Stimulated activated CD4-positive, alpha-beta T cell treated with anti-CD3 and anti-CD28 coated beads, TNF-alpha, amount 100 ng/mL, for 48 hours (primary cell): Measurements from ENCODE around the gene SOD2.
"Not testable (repeated sequence)": the region's sequence is repeated elsewhere in the genome, so short reads cannot be mapped to it uniquely, and the experiment has no call there.

Experiments
- DNase-seq, 3 donors: peaks; one replicate each; pipeline ENCODE4 v3.0.0-alpha.2; 2020; ENCODE audit warnings: low read depth in 3 of 3

The SOD2 gene

DNA sequence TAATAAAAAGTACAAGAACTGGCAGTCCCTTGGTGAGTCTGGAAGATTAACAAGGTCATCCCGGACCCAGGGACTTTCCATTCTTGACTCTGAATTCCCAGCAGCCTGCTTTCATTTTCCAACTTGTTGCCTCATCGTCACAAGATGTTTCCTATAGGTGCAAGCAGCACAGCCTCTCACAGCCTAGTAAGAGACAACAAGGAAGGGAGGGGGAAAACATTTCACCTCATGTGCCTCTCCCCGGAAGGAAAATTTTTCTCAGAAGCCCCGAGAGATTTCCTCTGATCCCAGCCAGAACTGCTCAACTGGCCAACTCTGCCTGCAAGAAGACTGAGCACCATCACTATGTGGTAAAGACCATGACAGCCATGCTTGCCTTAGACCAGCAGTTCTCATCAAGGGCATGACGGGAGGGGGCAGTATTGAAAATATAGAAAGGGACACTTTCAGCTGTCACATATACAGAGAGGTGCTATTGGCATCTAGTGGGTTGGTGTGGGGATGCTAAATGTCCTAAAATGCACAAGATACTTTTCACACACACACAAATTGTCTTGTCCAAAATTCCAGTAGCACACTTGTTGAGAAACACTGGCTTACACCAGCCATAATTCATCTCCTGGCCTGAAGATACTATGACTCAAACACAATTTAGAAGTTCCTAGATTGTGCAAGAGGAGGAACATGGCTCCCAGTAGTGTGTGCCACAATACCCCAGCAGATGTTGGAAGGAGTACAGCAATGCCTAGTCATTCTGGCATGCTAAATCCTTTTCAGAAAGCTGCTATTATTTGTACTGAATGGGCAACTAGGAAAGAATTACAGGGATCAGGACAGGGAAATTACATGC lies 23.4 kb upstream of the SOD2 start:
- no peak for DNase-seq

DNA sequence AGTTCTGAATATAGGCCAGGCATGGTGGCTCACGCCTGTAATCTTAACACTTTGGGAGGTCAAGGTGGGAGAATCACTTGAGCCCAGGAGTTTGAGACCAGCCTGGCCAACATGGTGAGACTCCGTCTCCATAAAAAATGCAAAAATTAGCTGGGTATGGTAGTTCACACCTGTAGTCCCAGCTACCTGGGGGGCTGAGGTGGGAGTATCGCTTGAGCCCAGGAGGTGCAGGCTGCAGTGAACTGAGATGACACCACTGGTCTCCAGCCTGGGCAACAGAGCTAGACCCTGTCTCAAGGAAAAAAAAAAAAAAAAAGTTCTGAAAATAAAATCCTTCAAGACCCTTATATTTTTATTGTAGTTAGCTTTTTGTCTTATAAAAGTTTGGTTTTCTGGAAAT lies 22.6 kb upstream of the SOD2 start:
- no peak for DNase-seq

DNA sequence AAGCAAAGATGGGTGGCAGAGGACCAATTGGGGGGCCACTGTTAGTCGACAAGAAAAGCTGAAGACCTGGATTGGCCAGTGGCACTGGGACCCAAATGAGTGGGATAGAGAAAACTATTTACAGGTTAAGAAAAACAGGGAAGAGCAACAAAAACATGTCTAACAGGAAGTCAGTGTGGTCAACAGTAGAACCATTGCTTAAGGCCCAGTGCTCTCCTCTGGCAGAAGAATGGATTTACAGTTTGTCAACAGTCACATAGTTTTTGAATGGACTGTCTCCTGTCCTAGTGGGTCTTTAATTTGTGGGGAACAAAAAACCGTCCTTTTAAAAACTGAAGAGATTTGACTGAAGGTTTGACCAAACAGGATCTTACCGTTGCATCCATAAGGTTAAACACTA lies 22.1 kb upstream of the SOD2 start:
- no peak for DNase-seq

DNA sequence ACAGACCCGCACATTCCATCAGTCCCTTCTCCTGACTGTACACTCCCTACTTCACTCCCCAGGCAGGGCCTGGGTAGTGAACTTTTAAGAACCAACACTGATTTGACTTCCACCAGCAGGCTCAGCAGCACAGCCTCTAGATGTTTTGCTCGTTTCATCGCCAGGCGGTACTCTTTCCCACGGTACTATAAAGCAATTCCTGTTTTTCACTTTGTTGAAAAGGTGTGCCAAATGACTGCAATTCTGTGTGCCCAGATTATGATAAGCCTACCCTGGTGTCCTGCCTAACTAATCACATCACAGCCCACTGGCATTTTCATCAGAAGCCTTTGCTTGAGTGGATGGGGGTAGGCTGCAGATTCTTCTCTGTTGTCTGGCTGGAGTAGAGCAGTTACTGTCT lies 21.4 kb upstream of the SOD2 start:
- no peak for DNase-seq

DNA sequence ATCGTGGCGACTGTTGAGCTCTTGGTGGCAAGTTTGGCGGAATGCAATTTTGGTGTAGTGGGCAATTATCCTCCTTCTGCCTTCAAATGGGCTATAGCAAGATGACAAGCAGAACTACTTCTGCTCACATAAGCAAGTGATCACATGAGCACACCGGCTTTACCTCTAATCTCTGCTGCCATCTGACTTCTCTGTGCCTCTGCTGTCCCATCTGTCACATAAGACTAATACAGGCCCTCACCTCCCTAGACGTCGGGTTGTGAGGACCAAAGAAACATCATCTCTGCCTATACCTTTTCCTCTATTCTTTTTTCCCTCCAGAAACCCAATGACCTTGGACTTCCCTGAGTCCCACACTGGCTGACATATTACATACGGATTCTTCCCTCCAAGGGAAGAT lies 20.9 kb upstream of the SOD2 start:
- DNase-seq, result no peak

DNA sequence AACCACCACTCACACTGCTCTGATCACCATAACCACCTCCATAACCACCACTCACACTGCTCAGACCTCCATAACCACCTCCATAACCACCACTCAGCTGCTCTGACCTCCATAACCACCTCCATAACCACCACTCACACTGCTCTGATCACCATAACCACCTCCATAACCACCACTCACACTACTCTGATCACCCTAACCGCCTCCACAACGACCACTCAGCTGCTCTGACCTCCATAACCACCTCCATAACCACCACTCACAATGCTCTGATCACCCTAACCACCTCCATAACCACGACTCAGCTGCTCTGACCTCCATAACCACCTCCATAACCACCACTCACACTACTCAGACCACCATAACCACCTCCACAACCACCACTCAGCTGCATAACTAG lies 19.3 kb upstream of the SOD2 start:
- not testable (repeated sequence) for DNase-seq

DNA sequence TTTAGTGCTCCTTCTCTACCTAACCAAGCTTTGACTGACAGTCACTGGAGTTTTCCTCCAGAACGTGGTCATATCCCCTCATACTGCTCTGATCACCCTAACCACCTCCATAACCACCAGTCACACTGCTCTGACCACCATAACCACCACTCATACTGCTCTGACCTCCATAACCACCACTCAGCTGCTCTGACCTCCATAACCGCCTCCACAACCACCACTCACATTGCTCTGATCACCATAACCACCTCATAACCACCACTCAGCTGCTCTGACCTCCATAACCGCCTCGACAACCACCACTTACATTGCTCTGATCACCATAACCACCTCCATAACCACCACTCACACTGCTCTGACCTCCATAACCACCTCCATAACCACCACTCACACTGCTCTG lies 17.6 kb upstream of the SOD2 start:
- DNase-seq, result not testable (repeated sequence)

DNA sequence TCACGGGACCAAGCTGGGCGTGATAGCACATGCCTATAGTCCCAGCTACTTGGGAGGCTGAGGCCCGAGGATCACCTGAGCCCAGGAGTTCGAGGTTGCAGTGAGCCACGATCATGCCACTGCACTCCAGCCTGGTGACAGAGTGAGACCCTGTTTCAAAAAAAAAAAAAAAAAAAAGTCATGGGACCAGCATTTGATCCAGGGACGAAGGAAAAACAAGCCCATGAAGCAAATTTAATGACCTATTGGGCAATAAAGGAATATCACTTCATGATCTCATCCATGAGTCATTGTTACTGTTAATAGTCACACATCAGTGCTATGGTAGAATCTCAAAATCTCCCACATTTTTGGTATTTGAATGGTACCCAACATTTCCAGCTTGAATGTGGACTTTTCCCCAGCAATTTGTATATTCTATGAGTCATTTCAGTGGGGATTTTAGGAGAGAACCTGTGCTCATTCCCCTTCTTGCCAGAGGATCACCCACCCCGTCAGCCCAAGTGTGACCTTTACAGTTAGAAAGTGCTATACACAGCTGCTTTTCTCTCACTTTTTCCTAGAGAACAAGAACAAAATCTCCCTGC lies 8.5 kb upstream of the SOD2 start:
- DNase-seq, result no peak

DNA sequence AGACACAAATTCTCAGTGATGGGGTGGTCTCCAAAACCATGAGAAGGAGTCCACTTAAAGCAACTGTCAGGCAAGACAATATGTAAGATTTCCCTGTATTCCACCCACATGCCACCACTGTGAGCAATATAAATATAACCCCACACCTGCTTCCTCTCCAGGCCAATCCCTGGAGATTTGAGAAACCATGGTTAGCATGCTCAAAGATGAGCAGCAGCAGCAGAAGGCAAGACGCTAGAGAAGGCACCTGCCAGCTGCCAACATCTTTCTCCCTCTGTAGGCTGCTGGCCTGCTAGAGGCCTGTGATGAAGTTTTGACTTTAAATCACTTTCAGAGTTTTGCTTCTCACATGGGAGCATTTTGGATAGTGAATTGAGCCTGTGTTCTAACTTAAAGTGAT lies 7.9 kb upstream of the SOD2 start:
- no peak for DNase-seq

DNA sequence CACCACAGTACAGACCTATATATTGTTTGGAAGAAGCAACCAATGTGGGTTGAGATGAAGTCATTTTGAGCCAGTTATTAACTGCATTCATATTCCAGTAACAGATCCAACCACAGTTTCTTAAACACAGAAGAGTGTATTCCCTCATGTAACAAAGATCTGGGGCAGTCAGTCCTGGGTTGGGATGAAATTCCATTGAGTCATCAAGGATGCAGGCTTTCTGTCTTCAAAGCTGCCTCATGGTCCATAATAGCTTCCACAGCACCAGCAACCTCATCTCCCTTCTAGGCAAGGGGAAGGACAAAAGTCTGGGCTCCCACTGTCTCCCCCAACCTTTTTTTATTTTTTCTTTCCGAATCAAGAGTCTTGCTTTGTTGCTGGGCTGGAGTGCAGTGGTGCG lies 2.9 kb upstream of the SOD2 start:
- DNase-seq, result no peak

DNA sequence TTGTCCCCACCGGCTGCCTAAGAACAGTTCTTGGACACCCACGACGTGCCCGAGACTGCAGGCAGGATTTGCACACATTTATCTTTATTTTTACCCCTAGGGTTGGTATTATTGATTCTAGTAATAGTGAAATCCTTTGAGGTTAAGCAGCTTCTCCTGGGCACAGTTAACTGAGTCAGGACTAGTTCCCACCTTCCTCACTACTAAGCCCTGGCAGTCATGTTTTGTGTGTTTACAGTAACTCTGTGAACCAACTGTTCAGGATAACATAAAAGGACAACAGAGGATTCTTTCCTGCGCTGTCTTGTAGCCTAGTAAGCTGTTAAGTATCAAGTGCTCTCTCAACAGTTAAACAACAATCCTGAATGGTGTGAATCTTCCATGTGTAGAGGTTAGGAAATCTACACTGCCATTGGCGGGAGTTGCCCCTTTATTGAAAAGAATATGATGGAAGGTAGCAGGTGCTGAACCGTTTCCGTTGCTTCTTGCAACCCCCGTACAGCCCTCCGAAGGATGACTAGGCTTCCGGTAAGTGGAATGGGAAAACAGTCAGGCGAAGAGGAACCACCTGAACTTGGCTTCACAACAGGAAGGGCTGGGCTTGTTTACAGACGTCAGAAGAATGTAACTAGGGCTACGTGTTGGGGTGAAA lies 979 bp upstream of the SOD2 start:
- peak in 1 of 3 donors; percentile 17 for DNase-seq

DNA sequence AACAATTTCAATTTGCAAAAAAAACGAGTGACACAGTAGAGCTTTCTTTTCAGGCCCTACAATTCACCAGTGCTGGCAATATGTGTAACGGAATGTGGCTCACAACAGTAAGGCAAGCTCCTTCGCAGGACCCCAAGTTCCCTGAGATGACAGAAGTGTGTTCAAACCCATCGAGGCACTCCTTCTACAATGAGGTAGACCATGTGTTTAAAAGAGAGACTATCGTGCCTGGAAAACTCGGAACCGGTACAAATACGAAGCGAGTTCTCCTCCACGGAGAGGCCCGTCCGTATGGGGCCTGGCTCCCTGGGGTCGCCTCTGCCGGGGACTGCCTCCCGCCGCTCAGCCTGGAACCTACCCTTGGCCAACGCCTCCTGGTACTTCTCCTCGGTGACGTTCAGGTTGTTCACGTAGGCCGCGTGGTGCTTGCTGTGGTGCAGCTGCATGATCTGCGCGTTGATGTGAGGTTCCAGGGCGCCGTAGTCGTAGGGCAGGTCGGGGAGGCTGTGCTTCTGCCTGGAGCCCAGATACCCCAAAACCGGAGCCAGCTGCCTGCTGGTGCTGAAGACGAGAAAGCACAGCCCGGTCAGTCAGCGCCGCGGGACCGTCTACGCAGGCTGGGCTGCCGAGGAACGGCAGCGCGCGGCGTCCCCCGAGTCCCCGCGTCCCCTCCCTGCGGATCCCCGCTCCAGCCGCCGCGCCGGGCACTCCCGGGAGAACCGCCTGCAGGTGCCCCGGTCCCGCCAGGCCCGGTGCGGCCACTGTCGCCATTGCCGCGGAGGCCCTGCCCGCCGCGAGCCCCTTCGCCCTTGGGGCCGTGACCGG lies 526 bp downstream of the SOD2 start:
- DNase-seq, result peak in 2 of 3 donors; percentile 44

DNA sequence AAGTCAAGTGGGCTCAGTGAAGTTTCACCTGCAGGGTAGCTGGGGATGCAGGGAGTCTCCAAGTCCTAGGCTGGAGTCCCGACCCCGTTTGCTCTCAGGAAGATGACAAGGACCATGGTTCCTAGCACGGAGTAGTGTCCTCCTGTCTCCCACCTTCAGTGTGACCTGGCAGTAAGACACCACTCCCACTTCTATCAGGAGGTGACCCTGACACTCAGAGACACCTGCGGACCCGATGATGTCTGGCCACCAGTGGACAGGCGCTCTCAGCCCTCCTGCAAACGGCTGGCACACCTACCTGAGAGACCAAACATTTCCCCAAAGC lies 1.1 kb downstream of the SOD2 start:
- no peak for DNase-seq

DNA sequence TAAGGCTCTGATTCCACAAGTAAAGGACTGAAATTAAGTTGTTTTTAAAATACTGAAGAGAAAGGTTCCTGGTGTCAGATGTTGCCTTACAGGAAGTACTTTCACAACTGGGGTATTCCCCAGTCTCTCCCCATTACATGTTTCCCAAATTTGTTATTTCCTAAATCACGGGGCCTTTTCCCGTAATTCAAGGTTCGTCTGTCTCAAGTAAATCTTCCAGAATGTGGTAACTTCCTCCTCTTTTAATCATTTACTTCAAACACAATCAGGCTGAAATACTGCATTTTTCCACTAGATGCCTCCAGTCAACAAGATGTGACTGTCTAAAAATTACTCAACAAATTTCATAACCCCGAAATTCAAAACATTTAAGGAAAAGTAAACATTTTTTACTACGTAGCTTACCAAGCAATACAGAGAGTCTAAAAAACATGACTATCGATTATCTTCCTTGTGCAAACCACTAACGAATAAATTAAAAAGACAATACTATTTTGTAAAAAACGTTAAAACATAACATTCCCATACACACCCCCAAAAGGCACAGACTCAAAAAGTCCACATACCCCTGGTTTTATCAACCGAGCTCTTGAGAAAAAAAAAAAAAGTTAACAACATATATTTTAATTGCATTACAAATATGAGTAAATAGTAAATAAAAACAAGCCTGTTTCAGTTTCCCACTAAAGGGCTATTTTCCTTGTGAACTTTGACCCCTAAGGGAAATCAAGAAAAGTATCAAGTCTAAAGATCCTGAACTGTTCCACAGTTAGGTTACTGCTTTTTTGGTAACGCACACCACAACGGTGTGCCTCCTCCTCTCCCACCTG lies 1.7 kb downstream of the SOD2 start:
- DNase-seq, result no peak

DNA sequence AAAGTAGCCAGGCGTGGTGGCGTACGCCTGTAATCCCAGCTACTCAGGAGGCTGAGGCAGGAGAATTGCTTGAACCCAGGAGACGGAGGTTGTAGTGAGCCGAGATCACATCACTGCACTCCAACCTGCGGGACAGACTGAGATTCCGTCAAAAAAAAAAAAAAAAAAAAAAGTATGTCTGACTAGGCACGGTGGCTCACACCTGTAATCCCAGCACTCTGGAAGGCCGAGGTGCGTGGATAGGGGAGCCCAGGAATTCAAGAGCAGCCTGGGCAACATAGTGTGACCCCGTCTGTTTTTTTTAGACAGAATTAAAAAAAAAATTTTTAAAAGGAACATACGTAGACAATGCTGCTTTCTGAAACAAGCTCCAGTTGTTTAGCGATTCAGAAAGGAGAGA lies 2.9 kb downstream of the SOD2 start:
- not testable (repeated sequence) for DNase-seq

DNA sequence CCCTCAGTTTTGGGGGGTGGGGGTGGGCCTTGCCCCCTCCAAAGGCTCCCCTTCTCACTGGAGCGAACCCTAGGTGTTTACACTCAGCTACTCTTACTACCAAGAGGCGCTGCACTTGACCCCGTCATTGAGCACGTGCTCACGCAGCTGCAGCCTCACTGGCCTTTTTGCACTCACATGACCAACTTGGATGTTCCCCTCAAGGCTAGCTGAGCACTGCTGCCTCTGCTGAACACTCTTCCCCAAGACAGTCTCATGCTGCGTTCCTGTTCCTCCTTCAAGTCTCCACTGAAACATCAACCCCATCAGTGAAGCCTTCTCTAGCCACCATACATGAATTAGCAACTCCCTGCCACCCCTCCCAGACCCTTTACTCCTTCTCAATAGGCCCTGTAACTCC lies 4.0 kb downstream of the SOD2 start:
- DNase-seq, result no peak

DNA sequence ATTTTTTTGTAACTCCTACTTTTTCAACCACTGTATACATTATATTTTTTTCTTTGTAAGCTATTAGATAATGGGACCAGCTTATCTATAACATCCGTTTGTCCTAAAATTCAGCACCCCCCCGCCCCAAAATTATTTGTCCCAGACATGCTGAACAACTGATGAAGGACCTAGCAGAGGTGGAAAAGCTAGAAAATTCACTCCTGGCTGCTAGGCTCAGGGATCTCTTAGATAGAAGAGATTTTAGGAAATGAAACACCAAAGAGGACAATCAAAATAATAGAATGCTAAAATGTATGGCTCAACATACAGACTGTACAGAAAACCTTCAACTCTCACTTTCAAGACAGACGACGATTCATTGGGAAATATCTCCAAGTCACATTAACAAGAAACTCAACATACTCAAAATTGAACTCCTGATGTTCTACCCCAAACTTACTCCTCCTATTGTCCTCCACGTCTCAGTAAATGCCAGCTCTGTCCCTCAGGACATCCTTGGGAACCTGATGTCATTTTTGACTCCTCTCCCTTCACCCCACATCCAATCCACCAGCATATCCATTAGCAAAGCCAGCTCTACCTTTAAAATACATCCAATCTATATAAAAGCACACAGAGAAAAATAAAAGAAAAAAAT lies 4.7 kb downstream of the SOD2 start:
- no peak for DNase-seq

DNA sequence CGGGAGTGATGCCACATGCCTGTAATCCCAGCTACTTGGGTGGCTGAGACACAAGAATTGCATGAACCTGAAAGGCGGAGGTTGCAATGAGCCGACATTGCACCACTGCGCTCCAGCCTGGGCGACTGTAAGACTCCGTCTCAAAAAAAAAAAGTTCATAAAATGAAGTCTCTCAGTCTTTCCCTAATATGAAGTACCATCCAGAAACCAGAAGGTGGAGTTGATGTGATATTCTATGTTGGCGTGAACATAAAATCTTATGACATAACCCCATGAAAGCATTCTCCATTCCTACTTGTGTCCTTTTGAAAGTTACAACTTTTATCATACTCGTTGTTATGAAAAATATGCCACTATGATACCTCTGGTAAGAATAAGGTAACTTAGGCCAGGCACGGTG lies 5.7 kb downstream of the SOD2 start:
- no peak for DNase-seq

DNA sequence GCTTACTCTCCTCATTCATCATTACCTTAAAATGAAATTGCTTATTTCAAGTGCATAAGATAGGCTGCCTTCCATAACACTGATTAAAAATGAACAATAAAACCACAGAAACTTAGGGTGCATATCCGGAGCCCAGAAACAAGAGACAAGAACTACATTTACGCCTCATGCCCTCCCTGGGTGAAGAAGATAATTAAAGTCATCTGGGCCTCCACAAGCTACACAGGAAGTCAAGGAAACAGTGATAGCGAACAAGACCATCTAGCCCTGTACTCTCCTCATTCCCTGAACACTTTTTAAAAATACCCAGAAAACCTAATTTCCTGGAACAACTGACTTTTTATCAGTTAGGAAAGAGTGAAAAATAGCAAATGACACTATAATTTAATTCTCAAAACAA lies 6.3 kb downstream of the SOD2 start:
- DNase-seq, result no peak

DNA sequence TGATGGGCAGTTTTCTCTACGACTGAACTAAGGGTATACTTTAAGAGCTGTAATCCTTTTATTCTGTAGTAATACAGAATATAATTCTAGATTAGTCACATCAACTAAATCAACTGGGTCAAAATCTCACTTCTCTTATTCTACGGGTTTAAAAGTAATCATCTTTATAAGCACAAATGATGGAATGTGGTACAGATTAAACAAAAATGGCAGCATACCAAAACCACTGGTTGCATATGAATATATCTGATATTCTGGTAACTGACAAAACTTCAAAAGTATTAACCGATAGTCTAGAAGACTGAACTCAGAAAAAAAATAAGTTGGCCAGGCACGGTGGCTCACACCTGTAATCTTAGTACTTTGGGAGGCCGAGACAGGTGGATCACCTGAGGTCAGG lies 7.0 kb downstream of the SOD2 start:
- no peak for DNase-seq

DNA sequence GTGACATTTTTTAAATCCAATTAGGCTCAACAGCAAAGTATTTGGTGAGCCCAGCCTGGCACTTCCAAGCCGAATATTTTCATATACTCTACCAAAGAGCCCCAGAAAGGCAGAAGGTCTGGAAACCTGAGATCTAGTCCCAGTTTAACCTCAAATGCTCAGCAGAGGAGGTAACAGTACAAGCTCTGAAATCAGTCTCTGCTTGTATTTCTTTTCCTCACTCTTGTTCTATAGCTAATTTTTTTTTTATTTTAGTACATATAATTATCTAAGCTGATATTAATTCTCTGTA lies 9.1 kb downstream of the SOD2 start:
- DNase-seq, result no peak
